ENCODE measurements around the gene CNGB1. TPM values are rescaled to one million over a fixed set of nuclear protein-coding genes. Genes with fewer than 3 reads are reported as not detected.

The CNGB1 gene
- total and polyA plus RNA-seq, 2 of the 13 experiments (the other 11 are each of a cell fraction or from before 2014, with no cell fraction given): 0.02 to 0.15 TPM

GRCh38 chr16:58000706-58001676 lies 30.1 kb upstream of the CNGB1 start, which contains the start of gene USB1 (continued):
- TF ChIP-seq ZBTB4 (CRISPR knock-in tag; IDR thresholded peaks at IDR 0.05; ENCODE audit: borderline replicate concordance) (no peak), ZNF33B (CRISPR knock-in tag; IDR thresholded peaks at IDR 0.05) (peak; percentile 27; the same call in 1 of the 2 replicates), XRCC5 (optimal IDR thresholded peaks at IDR 0.05; ENCODE audit: low read length) (peak; percentile 78), TARDBP (CRISPR knock-in tag; IDR thresholded peaks at IDR 0.05) (peak; percentile 70), ZNF660 (CRISPR knock-in tag; IDR thresholded peaks at IDR 0.05; ENCODE audit: borderline replicate concordance, low read depth) (no peak; the same call in 1 of the 2 replicates), AKAP8 (CRISPR knock-in tag; IDR thresholded peaks at IDR 0.05) (0 out of 2 replicates have a peak, but pooled peaks have one; percentile 11), SAFB2 (CRISPR knock-in tag; IDR thresholded peaks at IDR 0.05; ENCODE audit: borderline replicate concordance, low read depth) (peak; percentile 74), ZNF616 (CRISPR knock-in tag; IDR thresholded peaks at IDR 0.05; ENCODE audit: low read depth) (0 out of 2 replicates have a peak, but pooled peaks have one; percentile 12), ZSCAN22 (CRISPR knock-in tag; IDR thresholded peaks at IDR 0.05) (no peak), ZNF383 (CRISPR knock-in tag; IDR thresholded peaks at IDR 0.05; ENCODE audit: borderline replicate concordance) (no peak), RARG (CRISPR knock-in tag; IDR thresholded peaks at IDR 0.05; ENCODE audit: low read depth) (0 out of 2 replicates have a peak, but pooled peaks have one; percentile 59), ZNF543 (CRISPR knock-in tag; IDR thresholded peaks at IDR 0.05) (peak; percentile 96), ZNF549 (CRISPR knock-in tag; IDR thresholded peaks at IDR 0.05) (0 out of 2 replicates have a peak, but pooled peaks have one; percentile 53), ZNF772 (CRISPR knock-in tag; IDR thresholded peaks at IDR 0.05) (peak; percentile 33), GABPA (IDR thresholded peaks at IDR 0.05; ENCODE audit: low read depth, low read length) (peak; percentile 71), GABPA (CRISPR knock-in tag; IDR thresholded peaks at IDR 0.05; ENCODE audit: low read depth) (peak; percentile 85), ZNF253 (CRISPR knock-in tag; IDR thresholded peaks at IDR 0.05; ENCODE audit: borderline replicate concordance) (peak; percentile 56; the same call in 1 of the 2 replicates), CCDC6 (CRISPR knock-in tag; IDR thresholded peaks at IDR 0.05) (peak; percentile 65; the same call in 1 of the 2 replicates), ZBTB8A (CRISPR knock-in tag; IDR thresholded peaks at IDR 0.05; ENCODE audit: borderline replicate concordance, low read depth) (peak; percentile 84; the same call in 1 of the 2 replicates), ZNF576 (CRISPR knock-in tag; IDR thresholded peaks at IDR 0.05) (no peak), ZNF605 (CRISPR knock-in tag; IDR thresholded peaks at IDR 0.05) (peak; percentile 88), ZBTB2 (CRISPR knock-in tag; IDR thresholded peaks at IDR 0.05; ENCODE audit: low read depth) (no peak), SP1 (IDR thresholded peaks at IDR 0.05) (no peak), SP1 (CRISPR knock-in tag; IDR thresholded peaks at IDR 0.05) (peak; percentile 95), THAP11 (CRISPR knock-in tag; IDR thresholded peaks at IDR 0.05) (peak; percentile 66; the same call in 1 of the 2 replicates)

Data from HepG2 (cell line).